Femur (tissue), 1 donor: ENCODE measurements around the gene SLCO3A1.

Experiments used
- DNase-seq: peaks from one replicate; pipeline ENCODE4 v3.0.0-alpha.2; 2017

SLCO3A1 gene

DNA sequence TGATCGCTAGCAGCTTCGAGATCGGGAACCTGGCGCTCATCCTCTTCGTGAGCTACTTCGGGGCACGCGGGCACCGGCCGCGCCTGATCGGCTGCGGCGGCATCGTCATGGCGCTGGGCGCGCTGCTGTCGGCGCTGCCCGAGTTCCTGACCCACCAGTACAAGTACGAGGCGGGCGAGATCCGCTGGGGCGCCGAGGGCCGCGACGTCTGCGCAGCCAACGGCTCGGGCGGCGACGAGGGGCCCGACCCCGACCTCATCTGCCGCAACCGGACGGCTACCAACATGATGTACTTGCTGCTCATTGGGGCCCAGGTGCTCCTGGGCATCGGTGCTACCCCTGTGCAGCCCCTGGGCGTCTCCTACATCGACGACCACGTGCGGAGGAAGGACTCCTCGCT lies 62.5 kb downstream of the SLCO3A1 start:
- no peak for DNase-seq

DNA sequence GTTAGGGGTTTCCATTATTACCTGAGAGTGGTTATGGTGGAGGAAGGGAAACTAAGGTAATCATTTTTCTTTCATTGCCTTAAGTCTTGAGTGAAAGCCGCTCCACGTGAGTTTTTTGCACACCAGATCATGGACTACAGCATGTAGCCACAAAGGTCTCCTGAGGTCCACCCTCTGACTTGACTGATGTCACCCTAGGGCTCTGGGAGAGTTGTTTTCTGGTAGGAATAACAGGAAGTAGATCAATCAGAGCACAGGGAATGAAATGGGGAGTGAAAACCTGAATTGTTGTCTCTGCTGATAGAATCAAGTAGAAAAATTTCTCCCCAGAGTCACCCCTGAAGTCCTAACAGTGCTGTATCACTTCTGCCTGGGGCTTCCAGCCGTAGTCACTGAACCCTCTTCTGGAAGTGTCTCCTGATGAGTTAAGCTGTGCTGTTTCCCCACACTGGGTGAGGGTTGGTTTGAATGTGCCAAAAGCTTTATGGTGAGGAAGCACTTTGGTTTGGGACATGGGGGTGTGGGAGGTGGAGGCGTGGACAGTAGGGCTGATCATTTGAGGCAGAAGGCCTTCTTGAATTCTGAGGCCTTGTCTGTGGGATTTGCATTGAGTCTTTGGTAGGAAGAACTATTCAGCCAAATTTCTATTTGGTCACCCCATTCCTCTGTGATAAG lies 64.3 kb downstream of the SLCO3A1 start:
- no peak for DNase-seq

DNA sequence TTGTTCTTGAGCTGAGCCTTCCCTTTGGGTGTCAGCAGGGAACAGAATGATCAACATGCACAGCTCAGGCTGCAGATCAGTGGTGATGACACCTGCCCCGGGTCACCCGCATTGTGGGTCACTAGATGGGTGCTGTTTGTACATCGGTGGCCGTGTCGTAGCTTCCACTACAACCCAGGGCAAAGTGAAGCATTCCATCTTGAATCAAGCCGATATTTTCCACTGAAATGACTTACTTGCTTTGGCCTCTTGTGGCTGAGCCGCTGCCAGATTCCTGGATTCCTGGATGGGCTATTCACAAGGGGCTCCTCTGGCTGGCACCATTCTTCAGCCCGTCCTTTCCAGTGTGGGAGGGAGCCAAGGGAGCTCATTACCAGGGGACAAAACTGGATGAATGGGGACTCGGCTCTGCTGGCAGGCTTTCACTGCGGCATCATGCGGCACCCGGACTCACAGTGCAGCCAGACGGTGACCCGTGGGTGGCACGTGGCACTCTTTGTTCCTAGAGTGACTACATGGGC lies 65.6 kb downstream of the SLCO3A1 start:
- DNase-seq, result no peak

DNA sequence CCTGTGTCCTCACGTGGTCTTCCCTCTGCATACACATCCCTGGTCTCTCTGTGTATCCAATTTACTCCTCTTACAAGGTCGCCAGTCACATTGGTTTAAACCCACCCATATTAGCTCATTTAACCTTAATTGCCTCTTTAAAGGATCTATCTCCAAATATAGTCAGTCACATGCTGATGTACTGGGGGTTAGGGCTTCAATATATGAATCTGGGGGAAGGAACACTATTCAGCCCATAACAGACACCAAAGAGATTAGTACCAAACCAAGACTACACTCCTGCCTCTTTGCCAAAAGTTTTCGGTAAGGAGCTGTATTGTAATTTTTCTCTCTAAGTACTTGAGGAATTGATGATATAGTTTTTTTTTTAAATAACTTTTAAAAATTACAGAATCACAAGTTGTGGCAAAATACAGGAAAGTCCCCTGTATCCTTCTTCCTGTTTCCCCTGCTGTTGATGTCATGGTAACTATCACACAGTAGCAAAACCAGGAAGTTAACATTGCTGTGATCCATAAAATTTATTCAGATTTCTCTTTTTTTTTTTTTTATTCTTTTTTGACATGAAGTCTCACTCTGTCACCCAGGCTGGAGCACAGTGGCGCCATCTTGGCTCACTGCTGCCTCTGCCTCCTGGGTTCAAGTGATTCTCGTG lies 67.8 kb downstream of the SLCO3A1 start:
- DNase-seq, result no peak

DNA sequence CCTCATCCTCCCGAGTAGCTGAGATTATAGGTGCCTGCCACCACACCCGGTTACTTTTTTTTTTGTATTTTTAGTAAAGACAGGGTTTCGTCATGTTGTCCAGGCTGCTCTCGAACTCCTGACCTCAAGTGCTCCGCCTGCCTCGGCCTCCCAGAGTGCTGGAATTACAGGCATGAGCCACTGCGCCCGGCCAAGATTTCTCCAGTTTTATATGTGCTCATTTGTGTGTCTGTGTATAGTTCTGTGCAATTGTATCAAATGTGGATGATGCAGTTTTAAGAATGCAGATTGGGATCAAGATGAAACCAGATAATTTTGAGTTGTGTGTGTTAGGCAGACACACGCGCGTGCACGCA lies 68.3 kb downstream of the SLCO3A1 start:
- DNase-seq, result no peak

DNA sequence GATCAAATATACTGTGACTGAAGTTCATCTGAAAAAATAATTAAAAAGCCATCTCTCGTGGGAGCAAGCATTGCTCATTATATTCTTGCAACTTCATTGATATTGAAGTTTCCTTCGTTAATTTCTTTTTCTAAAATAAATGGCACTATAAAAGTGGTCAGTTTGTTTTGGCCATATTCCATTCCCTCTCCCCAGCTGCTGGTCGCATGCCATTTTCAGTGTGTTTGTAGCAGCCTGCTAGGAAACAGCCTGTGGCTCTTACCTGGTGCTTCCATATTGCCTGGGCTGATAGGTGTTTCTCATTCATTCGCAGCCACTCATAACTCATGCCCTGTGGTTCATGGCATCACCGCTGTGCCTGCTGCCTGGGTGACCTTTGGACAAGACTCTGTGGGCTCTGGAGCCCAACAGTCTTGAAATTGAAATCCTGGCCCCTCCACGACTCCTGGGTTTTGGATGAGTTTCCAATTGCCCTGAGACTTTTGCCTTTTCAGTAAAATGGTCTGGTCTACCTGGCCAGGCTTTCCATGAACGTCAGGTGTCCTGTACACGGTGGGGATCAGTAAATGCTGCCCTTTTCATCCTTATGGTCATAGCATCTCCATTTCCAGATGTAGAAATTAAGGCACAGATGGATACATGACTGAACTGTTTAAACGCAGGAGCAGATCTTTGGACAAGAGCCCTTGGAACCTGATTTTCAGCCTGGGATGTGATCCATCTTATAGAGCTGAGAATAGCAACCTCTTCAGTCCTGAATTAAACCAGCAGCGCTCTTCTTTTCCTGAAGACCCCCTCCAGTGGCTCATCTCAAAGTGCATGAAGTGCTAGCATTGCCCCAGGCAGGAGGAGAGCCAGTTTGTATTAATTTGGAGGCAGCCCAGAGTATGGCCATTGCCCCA lies 69.4 kb downstream of the SLCO3A1 start:
- DNase-seq, result peak; percentile 62

DNA sequence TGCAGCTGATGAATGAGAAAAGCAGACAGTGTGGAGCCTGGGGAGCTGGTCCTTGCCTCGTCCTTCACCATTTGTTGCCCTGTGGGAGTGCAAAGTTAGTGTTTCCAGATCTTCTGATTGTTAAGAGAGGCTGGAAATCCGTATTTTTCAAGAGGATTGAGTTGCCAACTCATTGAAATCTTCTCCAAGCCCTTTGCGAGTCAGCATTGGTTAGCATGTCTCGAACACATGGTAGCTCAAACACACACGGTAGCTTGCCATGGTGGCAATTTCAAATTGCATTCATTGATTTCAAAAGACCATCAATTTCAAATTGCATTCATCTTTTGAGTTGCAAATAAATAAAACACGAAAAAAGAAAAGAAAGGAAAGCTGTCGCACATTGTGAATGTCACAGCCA lies 70.7 kb downstream of the SLCO3A1 start:
- DNase-seq, result no peak

DNA sequence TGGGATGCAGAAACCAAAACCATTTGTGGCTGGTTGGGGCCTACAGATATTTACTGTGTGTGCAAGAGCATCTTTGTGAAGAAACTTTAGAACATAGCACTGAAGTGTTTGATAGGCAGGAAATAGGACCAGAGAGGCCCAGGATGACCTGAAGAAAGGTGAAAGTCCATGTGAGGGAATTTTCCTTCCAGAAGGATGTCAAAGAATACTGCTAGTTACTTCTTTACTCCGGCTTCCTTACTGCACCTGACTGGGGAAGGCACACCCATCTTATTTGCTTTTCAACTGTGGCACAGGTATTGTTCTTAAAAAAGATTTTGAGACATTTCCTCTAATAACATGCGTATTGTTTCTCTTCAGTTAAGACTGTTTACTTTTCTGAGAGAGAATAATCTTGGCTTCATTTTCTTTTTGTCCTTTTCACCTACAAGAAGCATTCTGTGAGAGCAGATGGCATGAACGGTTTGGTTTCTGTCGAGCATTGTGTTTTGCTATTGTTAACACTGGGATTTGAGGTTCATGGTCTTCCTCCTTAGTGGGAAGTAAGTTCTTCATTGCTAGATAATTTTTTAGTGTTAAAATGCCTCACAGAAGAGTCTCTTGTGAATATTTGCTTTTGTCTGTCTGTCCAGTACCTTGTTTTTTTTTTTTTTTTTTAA lies 71.5 kb downstream of the SLCO3A1 start:
- no peak for DNase-seq

DNA sequence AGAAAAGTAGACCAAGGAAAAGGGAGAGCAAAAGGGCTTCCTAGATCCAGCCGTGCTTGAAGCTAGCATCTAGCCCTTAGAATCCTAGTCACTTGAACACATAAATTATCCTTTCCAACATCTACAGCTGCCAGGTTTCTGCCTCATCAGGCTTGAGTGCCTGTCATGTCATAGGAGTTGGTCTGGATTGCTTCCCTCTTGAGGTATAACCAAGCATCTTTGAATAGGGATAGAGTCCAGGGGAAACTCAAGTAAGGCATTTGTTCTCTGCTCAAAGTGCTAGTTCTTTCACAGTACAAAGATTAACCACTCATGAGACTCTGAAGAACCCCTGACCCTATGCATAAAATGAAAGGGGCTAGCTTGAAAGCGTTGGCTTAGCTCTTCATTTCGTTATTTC lies 72.3 kb downstream of the SLCO3A1 start:
- DNase-seq, result no peak

DNA sequence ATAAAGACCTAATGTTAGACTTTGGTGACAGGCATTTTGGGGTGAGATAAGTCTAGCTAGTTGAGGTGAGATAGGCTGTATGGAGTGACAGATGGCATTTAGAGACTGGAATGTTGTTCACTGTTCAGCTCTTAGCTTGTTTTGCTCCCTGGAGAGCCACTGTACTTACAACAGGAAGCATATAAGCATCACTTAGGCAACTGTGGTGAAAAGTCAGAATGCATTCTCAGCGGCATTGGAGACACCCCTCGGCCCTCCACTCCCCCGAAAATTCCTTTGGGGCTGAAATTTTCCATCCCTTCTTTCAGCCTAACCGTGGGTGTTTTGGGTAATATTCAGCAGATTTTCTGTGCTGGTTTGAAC lies 73.4 kb downstream of the SLCO3A1 start:
- DNase-seq, result no peak

DNA sequence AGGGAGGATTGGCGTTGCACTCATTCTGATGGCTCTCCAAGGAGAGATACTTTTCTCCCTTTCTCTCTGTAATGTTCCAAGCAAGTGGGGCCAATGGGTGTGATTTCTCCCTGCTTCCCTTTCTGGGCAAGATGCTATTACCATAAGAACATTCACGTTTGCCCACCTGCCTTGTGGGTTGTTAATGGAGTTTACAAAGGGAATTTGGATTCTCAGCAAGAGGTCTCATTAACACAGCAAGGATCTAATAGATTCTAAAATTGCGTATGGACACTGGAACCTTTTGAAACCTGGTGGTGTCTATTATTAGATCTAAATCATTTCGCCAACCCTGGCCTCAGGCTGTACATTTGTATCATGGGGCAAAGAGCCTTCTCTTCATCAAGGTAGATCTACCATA lies 74.1 kb downstream of the SLCO3A1 start:
- no peak for DNase-seq

DNA sequence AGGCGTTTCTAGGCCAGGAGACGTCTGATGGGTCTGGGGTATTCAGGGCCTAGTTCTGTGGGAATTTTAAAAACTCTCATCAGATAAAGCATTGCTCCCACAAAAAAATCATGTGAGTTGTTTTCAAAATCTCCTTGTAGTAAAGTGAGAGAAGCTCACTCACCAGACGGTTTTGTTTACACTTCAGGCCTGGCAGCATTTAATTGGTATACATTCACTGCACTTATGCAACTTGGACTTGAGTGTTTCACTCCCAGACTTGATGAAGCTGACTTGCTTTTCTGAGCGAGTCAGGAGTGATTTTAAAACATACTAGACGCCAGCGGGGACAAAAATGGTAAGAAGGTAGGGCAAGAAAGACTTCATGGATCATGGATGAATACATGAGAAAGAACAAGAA lies 75.2 kb downstream of the SLCO3A1 start:
- no peak for DNase-seq

DNA sequence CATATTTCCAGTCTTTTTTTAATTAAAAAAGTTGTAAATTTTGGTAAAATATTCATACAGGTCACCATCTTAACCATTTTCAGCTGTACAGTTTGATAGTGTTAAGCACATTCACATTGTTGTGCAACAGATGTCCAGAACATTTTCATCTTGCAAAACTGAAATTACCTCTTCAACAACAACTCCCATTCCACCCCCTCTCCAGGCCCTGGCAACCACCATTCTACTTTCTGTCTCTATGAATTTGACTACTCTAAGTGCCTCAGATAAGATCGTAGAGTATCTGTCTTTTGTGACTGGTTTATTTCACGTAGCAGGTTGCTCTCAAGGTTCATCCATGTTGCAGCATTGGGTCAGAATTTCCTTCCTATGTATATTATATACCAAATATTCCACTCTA lies 76.0 kb downstream of the SLCO3A1 start:
- no peak for DNase-seq

DNA sequence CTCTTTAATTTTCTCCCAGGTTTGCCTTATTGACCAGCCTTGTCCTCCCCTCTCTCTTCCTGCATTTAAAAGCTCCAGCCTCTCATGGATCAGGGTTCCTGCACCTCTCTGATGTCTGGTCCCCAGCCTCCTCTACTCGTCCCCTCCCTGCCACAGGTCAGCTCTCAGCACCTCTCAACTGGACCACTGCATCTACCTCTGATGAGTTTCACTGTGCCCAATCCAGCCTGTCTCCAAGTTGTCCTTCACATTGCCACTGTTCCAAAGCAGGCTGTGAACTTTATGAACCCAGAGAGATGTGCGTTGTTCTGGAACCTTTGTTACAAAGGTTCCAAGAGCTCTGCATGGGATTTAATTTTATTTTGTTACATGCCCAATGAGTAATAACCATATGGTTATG lies 76.6 kb downstream of the SLCO3A1 start:
- DNase-seq, result no peak

DNA sequence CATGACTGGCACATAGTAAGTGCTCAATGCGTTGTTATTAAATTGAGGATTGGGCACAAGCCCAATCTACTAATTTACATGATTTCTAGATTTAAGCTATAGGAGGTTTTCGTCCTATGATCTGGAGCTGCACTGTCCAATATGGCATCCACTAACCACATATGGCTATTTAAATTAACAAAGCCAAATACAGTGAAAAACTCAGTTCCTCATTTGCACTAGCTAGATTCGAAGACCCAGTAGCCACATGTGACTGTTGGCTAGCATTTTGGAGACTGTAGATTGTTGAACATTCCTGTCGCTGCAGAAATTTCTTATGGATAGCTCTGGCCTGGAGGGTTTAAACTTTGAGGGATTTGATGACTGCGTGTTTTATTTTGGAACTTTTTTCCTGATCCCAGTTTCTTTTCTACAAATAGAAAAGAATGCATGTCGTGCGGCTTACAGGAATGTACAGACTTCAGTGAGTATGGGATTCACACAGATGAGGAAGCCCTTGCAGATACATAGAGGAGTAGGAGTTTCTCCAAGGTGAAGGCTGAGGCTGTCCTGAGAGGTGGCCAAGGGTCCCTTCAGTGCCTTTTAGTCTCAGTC lies 82.8 kb downstream of the SLCO3A1 start:
- DNase-seq, result no peak

DNA sequence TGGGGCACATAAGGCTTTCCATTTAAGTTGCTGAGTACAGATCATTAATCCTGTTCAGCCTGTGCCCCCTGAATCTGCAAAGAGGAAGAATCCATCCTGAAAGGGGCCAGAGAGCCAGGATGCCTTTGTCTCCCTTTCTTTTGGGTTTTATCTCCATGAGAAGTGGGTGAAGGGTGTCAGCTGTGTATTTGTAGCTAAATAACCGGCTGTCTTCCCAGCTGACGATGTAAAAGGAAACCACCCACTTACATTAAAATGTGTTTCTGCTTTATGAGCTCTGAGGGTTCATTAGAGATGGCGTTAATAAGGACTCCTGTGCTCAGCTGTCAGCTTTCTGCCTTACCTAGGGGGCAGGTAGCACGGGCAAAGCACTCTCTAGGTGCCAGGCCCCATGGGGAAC lies 83.4 kb downstream of the SLCO3A1 start:
- DNase-seq, result no peak

DNA sequence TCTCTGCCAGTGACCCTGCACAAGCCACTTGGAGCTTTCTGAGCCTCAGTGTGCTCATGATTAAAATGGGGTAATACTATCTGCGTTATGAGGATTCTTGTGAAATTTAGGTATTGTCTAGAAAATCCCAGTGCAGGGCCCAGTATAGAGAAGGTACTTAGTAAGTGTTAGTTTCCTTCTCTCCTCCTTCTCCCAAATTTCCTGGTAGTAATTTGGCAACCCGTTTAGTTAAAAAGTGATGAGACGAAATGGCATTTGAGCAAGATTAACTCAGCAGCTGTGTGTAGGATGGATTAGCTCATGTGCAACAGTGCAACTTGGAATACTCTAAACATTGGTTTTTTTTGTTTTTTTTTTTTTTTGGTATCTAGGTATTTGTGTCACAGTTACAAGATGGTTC lies 84.6 kb downstream of the SLCO3A1 start:
- DNase-seq, result no peak

DNA sequence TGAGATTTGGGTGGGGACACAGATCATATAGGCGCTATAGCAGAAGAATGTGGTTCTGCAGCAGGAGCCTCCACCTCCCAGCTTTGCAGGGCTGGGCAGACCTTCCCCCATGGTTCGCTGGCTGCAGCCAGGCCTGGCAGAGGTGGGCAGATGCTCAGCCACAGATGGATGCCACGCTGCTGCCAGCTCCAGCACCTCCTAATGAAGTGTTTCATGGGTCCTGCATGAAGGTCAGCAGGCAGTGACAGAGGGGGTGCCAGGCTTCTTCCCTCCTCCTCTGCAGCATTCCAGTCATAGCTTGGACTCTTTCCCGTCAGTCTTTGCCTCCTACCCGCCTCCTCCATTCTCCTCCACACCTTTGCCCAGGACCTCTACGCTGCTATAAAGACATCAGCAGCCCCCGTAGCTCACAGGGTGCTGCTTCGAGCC lies 85.9 kb downstream of the SLCO3A1 start:
- no peak for DNase-seq

DNA sequence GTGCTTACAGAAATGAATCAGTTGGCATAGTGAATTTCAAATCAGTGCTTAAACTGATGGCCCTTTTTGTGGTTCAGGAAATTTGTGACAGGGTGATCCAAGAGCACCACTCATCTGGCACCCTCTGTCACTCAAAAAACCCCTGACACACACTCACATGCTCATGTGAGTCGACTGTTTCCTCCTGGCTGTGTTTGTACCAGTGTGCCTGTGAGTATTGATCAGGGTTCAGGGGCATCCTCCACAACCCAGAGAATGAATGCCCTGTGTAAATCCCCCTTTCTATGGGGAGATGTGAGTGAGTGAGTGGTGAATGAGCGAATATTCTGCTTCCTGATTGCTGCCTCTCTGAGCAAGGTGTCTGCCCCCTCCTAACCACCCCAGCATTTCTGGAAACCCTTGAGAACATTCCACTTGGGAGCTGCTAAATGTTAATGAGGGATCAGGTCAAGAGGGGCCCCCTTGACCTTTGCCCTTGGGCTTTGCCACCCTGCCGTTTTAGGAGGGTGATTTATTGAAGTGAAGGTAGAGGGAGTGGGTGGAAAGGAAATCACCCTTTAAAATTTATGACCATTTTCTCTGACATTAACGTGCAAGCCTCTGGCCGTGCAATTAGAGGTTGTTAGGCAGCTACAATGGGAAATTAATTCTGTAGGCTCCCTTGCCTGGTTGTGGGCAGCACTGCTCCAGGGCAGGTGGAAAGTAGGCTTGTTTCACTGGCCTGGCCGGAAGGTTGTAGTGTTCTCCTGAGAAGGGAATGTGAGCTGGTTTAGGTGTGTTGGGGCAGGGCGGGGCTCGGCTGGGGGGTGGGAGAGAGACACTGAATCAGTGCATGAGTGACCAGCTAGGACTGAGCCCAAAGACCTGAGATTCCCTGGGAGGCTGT lies 87.2 kb downstream of the SLCO3A1 start:
- DNase-seq, result no peak

DNA sequence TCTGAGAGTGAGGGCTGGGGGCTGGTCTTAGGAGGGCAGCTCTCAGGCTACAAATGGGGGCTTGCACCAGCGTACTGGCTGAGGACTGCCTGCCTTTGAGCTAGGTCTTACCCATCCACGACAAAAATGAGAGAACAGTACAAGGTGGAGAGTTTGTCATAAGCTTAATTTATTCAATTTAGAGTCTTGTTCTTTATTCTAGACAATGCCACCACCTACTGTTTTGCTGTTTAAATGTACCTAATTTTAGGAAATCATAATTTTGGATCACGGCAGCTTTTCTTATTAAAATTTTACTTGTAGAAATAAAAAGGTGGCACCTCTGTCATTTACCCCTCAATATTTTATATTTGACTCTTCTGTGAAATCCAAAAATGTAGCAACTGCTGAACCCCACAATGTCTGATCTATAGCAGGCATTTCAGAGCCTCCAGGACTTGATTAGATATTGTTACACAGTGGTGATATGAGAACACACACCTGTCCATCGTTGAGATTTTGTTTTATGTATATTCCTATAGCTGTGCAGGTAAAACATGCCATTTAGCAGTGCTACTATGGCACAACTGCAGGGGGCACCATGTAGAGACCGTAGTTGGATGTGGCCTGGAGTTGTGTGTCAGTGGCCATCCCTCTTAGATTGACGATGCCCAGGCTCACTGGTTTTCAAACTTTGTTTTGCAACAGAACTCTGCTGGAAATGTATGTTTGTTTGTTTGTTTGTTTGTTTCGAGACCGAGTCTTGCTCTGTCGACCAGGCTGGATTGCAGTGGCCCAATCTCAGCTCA lies 88.6 kb downstream of the SLCO3A1 start:
- DNase-seq, result no peak
